D721Med (cell line): ENCODE results near the gene NSMF.

ENCODE experiments used
- DNase-seq: peaks from one replicate; pipeline ENCODE4 v3.0.0; 2011; ENCODE audit warnings: low spot score; ENCODE audit not compliant: insufficient read length
- FAIRE-seq: peaks from 2 replicates; lab custom pipeline; 2011; peaks lifted over from hg19 to GRCh38; lab: Jason Lieb, UNC
- TF ChIP-seq, protein P1 (sequence below): IDR thresholded peaks from 2 replicates; pipeline ENCODE4 v1.5.1; 2012; ENCODE audit warnings: mild to moderate bottlenecking, control low read depth; ENCODE audit not compliant: insufficient read depth; ENCODE audit errors: missing control alignments

Gene NSMF

DNA sequence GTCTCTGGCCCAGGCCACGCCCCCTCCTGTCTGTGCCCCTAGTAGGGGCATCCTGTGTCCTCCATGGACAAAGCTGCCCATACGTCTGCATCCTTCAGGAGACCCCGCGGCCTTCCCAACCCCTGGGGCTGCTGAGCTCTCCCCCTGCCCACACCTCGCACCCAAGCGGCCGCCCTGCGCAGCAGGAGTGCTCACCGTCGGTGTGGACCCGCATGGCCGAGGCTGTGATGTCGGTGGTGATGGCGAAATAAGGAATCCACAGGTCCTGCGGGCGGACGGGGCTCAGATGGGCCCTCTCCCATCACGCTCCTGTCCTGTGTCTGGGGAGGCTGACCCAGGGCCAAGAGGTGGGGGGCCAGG lies 4.8 kb upstream of the NSMF start:
- TF ChIP-seq, protein P1, sequence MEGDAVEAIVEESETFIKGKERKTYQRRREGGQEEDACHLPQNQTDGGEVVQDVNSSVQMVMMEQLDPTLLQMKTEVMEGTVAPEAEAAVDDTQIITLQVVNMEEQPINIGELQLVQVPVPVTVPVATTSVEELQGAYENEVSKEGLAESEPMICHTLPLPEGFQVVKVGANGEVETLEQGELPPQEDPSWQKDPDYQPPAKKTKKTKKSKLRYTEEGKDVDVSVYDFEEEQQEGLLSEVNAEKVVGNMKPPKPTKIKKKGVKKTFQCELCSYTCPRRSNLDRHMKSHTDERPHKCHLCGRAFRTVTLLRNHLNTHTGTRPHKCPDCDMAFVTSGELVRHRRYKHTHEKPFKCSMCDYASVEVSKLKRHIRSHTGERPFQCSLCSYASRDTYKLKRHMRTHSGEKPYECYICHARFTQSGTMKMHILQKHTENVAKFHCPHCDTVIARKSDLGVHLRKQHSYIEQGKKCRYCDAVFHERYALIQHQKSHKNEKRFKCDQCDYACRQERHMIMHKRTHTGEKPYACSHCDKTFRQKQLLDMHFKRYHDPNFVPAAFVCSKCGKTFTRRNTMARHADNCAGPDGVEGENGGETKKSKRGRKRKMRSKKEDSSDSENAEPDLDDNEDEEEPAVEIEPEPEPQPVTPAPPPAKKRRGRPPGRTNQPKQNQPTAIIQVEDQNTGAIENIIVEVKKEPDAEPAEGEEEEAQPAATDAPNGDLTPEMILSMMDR = no peak
- no peak for DNase-seq
- no peak for FAIRE-seq

DNA sequence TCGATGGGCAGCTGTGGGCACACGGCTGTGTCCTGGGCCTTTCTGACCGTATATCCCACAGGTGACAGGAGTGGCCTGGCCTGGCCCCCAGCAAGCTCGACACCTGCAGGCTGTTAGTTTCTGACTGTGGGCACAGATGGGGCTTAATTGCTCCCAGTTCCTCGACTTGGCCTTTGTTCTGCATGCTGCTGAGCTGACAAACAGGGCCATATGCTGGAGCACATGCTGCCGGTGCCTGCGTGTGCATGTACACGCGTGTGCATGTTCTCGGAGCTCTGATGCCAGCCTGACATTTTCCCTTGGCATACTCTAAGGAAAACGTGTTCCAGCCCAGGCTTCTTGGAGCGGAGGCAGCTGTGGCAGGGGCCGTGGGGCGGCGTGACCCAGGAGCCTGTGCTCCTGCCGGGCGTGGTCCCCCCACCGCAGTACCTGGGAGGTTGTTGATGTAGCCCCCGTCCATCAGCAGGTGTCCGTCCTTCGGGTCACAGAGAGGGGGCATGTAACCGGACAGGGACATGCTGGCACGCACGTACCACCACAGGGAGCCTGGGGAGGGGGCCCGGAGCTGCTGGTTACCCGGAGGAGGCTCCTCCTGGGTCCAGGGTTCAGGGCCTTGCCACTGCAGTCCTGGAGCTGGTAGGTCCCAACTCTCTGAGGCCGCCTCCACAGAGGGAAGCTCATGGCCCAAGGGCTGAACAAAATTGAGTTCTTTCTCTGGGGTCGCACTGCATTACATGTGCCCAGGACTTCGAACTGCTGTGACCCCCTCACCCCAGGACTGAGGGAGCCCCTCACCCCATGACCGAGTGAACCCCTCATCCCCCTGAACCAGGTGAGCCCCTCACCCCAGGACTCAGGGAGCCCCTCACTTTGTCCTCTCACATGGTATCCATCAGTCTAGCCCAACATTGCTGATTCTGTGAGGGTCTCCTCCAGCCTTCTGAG lies 4.1 kb upstream of the NSMF start:
- DNase-seq (no peak), FAIRE-seq (no peak)
- TF ChIP-seq, protein P1 = no peak

DNA sequence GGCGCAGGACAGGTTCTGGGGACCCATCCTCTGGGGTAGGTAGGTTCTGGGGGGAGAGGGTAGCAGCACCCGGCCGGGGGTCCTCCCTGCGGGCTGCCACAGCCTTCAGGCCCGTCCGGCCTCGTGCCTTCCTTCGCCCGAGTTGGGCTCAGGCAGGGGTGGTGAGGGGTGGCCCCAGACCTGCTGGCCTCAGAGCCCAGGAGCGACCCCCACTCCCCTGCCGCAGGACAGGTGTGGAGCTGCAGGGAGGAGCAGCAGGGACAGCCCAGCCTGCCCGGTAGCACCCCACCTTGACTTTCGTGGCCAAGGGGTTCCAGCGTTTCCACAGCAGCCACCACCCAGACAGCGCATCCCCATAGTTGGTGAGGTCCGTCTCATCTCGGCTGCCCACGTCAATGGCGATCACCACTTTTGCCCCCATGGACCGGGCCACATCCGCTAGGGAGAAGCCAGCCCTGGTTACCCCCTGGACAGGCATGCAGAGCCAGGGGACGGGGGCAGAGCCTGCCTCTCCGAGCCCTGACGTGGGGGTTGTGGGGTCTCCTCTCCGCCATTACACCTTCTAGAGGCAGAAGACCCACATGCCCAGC lies 3.4 kb upstream of the NSMF start:
- TF ChIP-seq, protein P1 = no peak
- DNase-seq (no peak), FAIRE-seq (no peak)

DNA sequence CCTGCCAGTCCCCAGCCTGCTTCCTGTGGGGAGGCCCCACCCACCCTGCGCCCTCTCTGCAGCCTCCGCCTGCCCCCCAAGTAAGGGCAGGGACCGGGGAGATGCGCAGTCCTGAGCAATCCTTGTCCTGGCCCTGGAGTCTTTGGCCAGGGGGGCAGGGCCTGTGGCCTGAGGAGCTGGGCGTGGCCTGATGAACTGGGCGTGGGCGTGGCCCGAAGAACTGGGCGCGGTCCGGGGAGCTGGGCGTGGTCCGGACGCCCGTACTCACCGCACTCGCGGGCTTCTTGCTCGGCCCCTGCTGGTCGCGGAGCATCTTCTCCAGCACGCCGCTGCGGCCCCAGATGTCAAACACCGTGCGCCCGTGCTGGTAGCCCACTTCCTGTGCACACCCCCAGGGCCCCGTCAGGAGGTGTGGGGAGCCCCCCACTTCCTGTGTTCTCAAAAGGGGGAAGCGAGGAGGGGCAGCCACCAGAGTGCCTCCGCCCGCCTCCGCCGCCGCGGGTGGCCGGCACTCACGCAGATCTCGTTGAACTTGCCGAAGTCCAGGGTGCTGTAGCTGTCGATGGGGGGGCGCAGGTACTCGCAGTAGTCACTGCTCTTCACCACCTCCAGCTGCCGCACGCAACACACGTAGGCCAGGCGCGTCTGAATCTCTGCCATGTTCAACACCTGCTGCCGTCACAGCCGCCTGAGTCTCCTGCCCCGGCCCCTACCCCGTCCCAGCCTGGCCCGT lies 2.7 kb upstream of the NSMF start:
- DNase-seq = no peak
- no peak for FAIRE-seq
- TF ChIP-seq, protein P1 = no peak

DNA sequence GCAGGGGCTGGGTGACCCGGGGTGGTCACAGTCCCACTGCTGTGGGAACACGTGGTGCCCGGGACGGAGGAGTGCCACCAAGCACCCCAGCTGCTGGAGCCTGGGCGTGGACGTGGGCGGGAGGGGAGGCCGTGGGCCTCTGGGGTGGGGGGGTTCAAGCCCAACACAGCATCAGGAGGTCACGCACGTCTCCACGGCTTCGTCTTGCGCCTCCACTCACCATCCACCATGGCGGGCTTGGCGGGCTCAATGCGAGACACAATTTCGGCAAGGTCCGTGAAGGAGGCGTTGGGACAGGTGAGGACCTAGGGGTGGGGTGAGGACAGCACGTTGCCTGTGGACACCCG lies 2.2 kb upstream of the NSMF start:
- TF ChIP-seq, protein P1 = no peak
- FAIRE-seq (no peak), DNase-seq (no peak)

DNA sequence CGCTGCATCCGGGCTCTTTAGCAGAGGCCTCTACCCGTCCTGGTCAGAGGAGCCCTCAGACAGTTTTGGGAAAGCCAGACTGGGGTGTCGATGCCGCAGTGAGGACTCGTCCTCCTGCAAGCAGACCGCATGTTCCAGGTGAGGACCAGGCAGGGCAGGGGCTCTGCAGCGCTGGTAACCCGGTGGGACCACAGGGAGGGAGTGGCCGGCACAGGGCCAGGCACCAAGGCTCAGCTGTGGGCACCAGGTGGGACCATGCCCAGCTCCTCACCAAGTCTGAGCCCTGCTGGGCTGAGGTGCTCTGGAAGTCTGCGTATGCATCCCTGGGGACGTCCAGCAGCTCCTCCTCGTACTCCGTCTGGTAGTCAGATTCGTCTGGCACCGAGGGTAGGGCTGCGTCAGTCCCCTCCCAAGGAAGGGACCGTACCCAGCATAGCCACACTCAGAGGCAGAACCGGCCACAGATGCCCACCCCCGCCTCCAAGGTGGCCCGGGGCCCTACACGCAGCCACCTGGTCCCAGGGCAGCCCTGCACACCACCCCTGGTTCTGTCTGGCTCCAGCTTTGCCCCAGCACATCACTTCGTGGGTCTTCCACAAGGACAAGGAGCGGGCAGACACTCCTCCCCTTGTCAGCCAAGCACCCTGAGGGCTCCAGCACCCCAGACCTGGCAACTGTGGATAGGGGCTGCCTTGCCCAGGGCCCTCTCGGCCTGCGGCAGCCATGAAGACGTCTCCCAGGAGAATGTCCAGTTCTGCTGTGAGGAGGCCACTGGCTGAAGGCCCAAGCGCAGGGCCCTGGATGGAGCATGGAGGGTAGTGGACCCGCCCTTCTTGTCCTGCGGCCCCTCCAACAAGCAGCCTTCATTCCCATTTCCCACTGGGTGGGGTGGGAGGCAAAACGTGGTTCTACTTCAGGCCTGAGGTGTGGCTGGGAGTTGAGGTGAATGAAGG lies 1.5 kb upstream of the NSMF start:
- TF ChIP-seq, protein P1 = no peak
- no peak for FAIRE-seq
- DNase-seq = no peak
